Mesothelial cell of epicardium (in vitro differentiated cells): Measurements from ENCODE around the gene HSD17B13. TPM values are rescaled to one million over a fixed set of nuclear protein-coding genes. Genes with fewer than 3 reads are reported as not detected.
"Not testable (repeated sequence)": the region's sequence is repeated elsewhere in the genome, so short reads cannot be mapped to it uniquely, and the experiment has no call there.

ENCODE experiments used
- DNase-seq, 2 experiments: peaks; one replicate each; pipeline ENCODE4 v3.0.0; 2021; ENCODE audit warnings: low spot score in 2 of 2; ENCODE audit not compliant: unreplicated experiment in 2 of 2
- H3K27ac Mint-ChIP-seq: 2 replicates; pipeline ENCODE4 v1.8.0; 2021; ENCODE audit warnings: mixed read lengths
- H3K27me3 Mint-ChIP-seq: 2 replicates; pipeline ENCODE4 v1.8.0; 2021; ENCODE audit warnings: low read depth, mixed read lengths
- H3K36me3 Mint-ChIP-seq: 2 replicates; pipeline ENCODE4 v1.8.0; 2021; ENCODE audit warnings: mixed read lengths
- H3K4me1 Mint-ChIP-seq: 2 replicates; pipeline ENCODE4 v1.8.0; 2021; ENCODE audit warnings: mixed read lengths
- H3K4me3 Mint-ChIP-seq: 2 replicates; pipeline ENCODE4 v1.8.0; 2021; ENCODE audit warnings: mild to moderate bottlenecking, moderate library complexity, mixed read lengths
- H3K9me3 Mint-ChIP-seq: 2 replicates; pipeline ENCODE4 v1.8.0; 2021; ENCODE audit warnings: mixed read lengths
- CTCF ChIP-seq: fragments of 200-600 bp; sonication (generic); IDR thresholded peaks from one replicate; pipeline ENCODE4 v1.5.0; 2021; ENCODE audit warnings: antibody characterized with exemption; ENCODE audit not compliant: unreplicated experiment
- total RNA-seq: library from RNA; stranded (reverse); gene quantifications from 3 replicates; pipeline ENCODE4 v1.2.1, GENCODE V29; 2021

HSD17B13 gene
- total RNA-seq, 1 donor from 2014 or later, result 0.20 TPM

- Mint-ChIP-seq H3K27ac (no peak overlapping the region), H3K27me3 (no peaks in the 10 kb centered on the region)
- TF ChIP-seq CTCF, result no peak
These were observed 22.5 kb upstream of the HSD17B13 start for GRCh38 chr4:87345139-87345538.

GRCh38 chr4:87342872-87343271, 20.2 kb upstream of the HSD17B13 start:
- no peak for DNase-seq
- no peak for TF ChIP-seq CTCF

More at GRCh38 chr4:87345139-87345538, 22.5 kb upstream of the HSD17B13 start:
- Mint-ChIP-seq H3K4me1 (no peaks in the 10 kb centered on the region), H3K9me3 (peaks cover 19% of the 10 kb centered on the region), H3K36me3 (peaks cover 25% of the 10 kb centered on the region), H3K4me3 (no peak overlapping the region)
- no peak for DNase-seq

GRCh38 chr4:87341954-87342635, 19.4 kb upstream of the HSD17B13 start:
- H3K27ac Mint-ChIP-seq, H3K4me3 Mint-ChIP-seq, H3K4me1 Mint-ChIP-seq, H3K27me3 Mint-ChIP-seq, DNase-seq: not testable (repeated sequence)
- Mint-ChIP-seq H3K9me3 (peaks cover 19% of the 10 kb centered on the region), H3K36me3 (peaks cover 43% of the 10 kb centered on the region)

More at GRCh38 chr4:87342872-87343271, 20.2 kb upstream of the HSD17B13 start:
- Mint-ChIP-seq H3K36me3 (peaks cover 39% of the 10 kb centered on the region), H3K4me3 (no peak overlapping the region), H3K27ac (no peak overlapping the region), H3K9me3 (peaks cover 19% of the 10 kb centered on the region), H3K4me1 (no peaks in the 10 kb centered on the region), H3K27me3 (no peaks in the 10 kb centered on the region)

- H3K4me3 Mint-ChIP-seq, result no peak overlapping the region
- no peak overlapping the region for H3K27ac Mint-ChIP-seq
- H3K27me3 Mint-ChIP-seq, result no peaks in the 10 kb centered on the region
- peaks cover 41% of the 10 kb centered on the region for H3K36me3 Mint-ChIP-seq
- DNase-seq, result no peak
- peaks cover 11% of the 10 kb centered on the region for H3K9me3 Mint-ChIP-seq
- TF ChIP-seq CTCF, result no peak
- no peaks in the 10 kb centered on the region for H3K4me1 Mint-ChIP-seq
These were observed 16.8 kb upstream of the HSD17B13 start for GRCh38 chr4:87339440-87339839.

- TF ChIP-seq CTCF, result no peak
- Mint-ChIP-seq H3K4me3 (no peak overlapping the region), H3K4me1 (no peaks in the 10 kb centered on the region), H3K27me3 (no peaks in the 10 kb centered on the region), H3K9me3 (peaks cover 22% of the 10 kb centered on the region), H3K27ac (no peak overlapping the region), H3K36me3 (peaks cover 51% of the 10 kb centered on the region)
- no peak for DNase-seq
These were observed 14.7 kb upstream of the HSD17B13 start for GRCh38 chr4:87337361-87337760.

- no peak for TF ChIP-seq CTCF
- H3K27me3 Mint-ChIP-seq, result no peaks in the 10 kb centered on the region
- H3K36me3 Mint-ChIP-seq, result peaks cover 52% of the 10 kb centered on the region
- no peak overlapping the region for H3K4me3 Mint-ChIP-seq
- H3K9me3 Mint-ChIP-seq, result peaks cover 58% of the 10 kb centered on the region
- no peaks in the 10 kb centered on the region for H3K4me1 Mint-ChIP-seq
- DNase-seq, result no peak
- no peak overlapping the region for H3K27ac Mint-ChIP-seq
These were observed 10.6 kb upstream of the HSD17B13 start for GRCh38 chr4:87333267-87333666.
